HL-60/S4 (cell line): ENCODE data around the gene CDHR5.

Experiments used
- in situ Hi-C: fragments of 300-500 bp; cut with MboI; formaldehyde crosslinking; loops from 2 replicates; pipeline ENCODE4 v1.14.3; 2022; ENCODE audit warnings: low sequenced_read_pairs

The CDHR5 gene

DNA sequence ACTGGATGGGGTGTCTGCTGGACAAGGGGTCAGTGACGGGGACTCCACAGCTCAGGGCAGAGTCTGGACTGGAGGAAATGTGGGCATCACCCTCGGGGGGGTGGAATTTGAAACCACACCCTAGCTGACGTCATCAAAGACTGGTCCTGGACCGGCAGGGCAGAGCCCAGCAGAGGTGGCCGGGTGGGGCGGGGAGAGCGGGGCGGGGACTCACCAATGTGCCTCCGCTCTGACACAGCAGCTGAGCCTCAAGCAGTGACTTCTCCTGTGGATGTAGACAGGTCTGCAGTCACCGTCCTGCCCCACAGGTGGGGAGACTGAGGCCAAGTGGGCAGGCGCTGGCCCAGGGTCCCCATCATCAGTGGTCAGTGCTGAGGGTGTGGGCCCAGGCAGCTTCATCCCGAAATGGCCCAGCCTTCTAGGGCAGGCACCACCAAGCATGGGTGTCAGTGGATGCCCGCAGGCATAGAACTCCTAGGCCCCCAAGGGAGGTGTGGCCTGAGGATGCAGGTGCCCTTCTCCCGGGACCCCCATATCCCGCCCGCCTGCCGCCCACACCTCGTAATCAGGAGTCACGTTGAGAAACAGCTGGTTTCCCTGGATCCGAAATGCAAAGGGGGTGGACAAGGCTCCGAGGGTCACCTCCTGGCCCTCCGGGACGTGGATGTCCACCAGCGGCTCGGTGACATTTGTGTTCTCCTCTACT, 603 bp downstream of the CDHR5 start:
- in situ Hi-C loops, result no loop called here

DNA sequence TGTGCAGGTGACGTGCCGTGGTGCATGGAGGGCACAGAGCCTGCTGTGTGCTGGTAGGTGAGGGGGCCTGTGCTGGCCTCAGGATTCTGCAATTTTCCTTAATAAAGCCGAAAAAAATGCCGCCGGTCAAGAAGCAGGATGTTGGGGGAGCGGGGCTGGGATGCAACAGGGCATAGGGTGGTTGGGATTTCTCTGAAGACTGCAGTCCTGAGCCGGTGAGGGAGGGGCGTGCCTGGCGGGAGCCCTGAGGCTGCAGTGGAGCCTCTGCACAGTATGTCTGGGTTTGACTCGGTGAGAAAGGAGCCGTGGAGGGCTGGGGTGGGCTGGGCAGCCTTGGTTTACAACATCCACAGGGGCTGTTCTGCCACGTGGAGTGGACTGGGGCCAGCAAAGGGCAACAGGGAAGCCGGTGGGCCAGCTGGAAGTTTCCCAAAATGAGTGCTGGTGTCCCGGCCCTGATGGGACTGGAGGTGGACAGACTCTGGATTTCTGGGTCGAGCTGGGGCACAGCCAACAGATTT, 1.3 kb downstream of the CDHR5 start:
- in situ Hi-C loops, result no loop called here

DNA sequence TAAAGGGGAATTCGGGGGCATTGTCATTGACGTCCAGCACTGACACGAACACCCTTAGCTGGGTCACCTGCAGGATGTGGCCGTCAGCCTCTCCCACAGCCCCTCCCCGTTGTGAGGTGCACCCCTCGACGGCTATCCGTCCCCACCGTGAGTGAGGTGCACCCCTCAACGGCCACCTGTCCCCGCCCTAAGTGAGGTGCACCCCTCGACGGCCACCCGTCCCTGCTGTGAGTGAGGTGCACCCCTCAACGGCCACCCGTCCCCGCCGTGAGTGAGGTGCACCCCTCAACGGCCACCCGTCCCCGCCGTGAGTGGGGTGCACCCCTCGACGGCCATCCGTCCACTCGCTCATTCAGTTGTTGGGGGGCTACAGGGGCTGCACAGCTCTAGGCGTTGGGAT, 2.9 kb downstream of the CDHR5 start:
- in situ Hi-C loops, result no loop called here

DNA sequence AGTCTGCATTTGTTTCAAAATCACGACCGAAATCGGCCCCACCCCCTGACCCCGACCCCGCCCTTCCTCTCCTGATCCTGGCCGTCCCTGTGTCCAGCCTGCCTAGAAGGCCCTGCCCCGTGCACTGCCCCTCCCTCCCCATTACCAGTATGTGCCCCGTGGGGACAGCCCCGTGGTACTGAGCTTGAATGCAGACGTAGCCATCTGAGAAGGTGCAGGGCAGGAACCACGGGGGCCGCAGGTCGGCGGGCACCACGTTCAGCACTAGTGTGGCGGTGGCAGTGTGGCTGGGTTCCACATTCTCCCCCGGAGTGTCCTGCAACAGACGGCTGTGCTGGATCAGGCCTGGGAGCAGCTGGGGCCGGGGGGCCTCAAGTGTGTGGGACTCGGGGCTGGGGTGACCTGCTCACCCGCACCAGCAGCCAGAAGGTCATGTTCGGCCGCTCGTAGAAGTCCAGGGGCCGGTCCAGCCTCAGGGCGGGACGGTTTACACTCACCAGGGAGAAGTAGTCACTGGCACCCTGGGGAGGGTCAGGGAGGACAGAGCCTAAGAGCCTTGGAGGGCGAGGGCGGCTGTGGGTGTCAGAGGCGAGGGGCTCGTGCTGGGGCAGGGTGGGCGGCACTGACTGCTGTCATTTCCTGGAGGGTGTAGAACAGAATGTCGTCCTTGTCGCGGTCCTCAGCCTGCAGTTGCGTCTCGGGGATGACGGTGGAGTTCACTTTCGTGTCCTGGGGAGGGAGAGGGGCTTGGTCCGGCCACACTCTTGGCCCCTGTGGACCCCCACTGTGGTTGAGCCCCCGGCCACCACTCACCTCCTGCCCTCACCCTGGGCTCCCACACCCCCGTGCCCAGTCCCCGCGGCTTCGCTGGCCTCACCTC, 3.6 kb downstream of the CDHR5 start:
- in situ Hi-C loops, result no loop called here

DNA sequence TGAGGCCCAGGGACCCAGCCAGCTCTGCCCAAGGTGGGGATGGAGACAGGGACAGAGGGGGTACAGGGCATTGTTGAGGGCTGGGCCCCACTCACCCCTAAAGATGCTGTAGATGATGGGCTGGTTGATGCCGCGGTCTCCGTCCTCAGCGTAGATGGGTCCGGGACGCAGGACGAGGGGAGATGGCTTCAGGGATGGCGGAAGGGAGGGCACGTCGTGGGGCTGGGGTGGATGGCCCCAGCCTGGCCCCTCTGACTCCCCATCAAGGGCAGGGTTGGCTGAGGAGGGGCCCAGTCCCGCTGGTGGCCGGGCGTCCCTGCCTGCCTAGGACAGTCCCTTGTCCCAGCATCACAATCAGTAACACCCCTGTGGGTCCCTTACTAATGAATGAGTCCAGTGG, 4.6 kb downstream of the CDHR5 start:
- in situ Hi-C loops, result no loop called here

DNA sequence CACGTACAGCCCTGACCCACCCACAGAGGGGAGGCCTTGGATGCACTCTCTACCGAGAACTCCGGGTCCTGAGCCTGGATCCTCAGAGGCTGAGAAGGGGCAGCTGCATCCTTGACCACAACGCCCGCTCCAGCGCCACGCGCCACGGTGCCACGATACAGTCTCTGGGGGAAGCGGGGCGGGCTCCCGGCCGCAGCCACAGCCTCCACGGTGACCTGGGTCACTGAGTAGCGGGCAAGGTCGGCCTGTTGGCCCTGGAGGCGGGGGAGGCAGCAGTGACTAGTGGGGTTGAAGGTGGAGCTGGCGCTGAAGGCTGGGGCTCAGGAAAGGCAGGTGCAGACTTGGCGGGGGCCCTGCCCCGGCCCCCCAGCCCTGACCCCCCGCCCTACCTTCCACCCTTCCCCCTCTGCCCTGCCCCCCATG, 5.1 kb downstream of the CDHR5 start:
- in situ Hi-C loops, result no loop called here

DNA sequence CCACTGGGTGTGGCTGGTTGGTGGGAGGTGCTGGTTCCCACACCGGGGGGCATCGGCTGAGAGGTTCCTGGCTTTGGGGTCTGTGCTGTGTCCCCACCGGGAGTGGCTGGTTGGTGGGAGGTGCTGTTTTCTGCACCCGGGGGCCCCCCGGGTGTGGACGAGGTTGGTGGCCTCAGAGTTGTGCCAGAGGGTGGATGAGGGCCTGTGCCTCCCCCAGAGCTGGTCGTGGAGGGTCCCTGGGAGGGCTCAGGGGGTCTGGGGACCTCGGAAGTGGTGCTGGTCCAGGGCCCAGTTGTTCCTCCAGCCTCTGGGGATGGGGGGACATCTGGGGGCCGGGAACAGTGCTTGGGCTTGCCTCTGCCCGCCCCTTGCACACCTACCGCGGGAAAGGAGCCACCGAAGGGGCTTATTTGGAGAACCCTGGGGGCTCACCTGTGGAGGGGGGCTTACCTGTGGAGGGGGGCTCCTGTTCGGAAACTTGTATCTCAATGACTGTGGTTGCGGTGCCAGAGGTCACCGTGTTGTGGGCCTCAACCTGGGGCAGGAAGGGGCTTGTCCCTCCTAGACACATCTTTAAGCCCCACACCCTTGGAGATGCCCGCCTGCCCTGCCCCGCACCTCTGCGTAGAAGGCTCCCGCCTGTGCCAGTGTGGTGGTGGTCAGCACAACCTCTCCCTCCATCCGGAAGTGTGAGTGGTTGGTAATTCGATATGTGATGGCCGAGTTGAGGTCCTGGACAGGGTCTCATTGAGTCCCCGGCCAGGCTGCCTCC, 5.7 kb downstream of the CDHR5 start:
- in situ Hi-C loops, result no loop called here

DNA sequence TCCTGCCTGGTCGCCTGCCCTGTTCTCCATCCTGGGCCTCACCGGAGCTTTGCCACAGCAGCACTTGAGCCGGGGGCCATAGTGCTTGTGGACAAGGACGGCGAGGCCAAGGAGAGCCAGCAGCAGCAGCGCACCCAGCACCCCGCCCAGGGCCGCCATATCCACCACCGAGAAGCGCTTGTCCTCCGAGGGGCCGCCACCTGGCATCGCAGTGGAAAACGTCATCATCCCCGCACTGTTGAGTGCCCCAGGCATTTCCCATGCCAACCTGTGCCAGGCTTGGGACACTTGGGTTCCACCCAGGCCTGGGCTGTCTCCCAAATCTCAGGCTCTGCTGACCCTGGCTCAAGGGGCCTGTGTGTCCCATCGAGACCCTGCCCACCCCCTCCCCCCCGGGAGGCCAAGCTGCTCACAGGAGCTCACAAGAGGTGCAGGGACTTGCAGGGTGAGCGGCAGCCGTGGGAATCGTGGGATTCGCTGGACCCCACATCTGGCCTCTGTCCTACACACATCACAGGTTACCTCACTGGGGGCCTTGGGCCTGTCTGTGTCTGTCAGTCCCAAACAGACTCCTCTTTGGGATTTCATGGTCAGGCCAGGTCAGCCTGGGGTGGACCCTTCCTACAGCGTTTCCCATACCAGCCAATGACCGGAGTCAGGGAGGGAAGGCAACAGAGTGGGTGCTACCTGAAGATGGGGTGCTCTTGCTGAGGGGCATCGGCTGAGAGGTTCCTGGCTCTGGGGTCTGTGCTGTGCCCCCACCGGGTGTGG, 6.7 kb downstream of the CDHR5 start:
- in situ Hi-C loops, result no loop called here

DNA sequence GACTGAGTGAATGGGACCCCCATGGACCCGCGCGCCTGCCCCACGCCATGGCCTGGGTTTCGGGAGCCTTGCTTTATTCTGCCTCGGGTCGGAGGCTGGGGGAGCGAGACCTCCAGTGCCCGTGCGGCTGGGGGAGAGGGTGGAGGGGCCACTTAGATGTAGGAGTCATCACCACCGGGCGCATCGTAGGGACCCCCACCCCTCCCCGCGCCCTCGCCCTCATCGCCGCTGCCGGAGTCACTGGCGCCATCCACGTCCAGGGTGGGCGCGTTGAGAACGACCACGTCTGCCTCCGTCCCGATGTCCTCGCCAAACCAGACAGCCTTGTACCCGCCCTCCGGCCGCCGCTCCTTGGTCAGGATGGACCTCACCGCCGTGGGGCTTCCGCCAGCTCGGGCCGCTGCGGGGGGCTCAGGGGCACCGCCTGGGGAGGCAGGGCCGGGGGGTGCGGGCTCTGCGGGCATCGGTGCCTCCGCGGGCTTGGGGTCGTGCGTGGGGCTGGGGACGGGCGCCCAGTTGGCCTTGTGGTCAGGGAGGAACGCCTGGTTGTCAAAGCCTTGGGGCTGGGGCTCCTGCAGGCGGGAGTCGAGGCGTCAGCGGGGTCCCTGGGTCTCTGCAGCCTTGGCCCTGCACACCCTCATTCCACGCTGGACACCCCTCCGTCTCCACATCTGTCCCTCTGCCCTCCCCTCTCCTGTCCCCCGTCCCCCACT, 7.4 kb downstream of the CDHR5 start:
- in situ Hi-C loops, result no loop called here

DNA sequence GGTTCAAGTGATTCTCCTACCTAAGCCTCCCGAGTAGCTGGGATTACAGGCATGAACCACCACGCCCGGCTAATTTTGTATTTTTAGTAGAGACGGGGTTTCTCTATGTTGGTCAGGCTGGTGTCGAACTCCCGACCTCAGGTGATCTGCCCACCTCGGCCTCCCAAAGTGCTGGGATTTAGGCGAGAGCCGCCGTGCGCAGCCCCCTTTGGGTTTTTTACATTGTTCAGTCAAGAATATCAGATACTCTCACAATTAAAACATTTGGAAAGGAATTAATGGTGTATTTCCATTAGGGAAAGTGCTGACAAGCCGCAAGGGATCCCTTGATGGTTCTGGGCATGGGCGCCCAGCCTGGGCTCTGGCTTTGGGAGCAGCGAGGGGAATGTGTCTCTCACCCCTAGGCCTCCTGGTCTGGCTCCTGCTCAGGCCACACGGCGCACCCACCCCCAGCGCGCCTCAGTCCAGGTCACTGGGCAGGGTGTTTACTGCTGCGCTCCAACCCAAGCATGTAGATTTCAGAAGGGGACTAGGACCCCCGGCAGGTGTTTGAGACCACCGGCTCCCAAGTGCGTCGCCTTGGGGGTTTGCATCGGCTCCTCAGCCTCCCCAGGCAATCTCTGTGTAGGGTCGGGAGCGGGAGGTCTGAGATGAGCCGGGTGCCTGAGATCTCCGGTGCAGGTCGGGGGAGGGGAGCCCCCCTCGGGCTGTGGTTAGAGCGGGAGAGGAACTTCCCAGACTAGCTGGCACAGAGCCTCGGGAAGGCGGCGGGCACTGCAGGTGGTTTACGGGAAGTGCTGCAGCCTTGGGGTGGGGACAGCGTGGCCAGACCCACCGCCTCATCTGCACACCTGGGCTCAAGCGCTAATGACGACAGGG, 8.2 kb downstream of the CDHR5 start:
- in situ Hi-C loops, result no loop called here

DNA sequence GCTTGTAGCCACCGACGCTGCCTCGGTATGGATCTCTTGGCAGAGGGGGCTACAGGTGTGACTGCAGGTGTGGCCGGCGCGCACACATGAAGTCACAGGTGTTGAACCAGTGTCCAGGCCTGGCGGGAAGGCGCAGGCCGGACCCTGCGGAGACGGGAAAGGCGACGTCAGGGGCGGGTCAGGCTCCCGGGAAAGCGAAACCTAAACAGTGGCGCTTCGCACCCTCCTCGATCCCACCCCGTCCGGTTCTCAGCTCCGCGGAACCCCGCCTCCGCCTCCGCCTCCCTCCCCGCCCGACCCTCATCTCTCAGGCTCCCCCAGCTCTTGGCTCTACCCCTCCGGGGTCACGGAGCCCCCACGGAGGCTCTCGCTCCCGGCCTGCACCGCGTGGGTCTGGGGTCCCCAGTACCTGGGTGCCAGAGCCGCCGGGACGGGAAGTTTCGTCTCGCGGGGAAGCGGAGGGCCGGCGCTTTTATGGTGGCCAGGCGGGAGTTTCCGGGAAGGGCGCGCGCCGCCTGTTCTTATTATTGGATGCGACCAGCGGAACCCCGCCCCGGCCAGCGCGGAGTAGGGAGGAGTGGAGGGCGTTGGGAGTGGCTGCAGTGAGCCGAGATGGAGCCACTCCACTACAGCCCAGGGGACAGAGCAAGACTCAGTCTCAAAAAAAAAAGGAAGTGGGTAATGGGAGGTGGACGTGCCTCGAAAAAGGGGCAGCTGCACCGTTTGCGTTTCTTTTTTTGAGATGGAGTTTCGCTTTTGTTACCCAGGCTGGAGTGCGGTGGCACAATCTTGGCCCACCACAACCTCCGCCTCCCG, 9.0 kb downstream of the CDHR5 start, which contains the start of gene IRF7:
TSS of gene IRF7 (minus strand) at position 447 of the 816 bp plus-strand sequence. CDS start 586 bp downstream, outside the sequence.
- in situ Hi-C loops, result no loop called here

DNA sequence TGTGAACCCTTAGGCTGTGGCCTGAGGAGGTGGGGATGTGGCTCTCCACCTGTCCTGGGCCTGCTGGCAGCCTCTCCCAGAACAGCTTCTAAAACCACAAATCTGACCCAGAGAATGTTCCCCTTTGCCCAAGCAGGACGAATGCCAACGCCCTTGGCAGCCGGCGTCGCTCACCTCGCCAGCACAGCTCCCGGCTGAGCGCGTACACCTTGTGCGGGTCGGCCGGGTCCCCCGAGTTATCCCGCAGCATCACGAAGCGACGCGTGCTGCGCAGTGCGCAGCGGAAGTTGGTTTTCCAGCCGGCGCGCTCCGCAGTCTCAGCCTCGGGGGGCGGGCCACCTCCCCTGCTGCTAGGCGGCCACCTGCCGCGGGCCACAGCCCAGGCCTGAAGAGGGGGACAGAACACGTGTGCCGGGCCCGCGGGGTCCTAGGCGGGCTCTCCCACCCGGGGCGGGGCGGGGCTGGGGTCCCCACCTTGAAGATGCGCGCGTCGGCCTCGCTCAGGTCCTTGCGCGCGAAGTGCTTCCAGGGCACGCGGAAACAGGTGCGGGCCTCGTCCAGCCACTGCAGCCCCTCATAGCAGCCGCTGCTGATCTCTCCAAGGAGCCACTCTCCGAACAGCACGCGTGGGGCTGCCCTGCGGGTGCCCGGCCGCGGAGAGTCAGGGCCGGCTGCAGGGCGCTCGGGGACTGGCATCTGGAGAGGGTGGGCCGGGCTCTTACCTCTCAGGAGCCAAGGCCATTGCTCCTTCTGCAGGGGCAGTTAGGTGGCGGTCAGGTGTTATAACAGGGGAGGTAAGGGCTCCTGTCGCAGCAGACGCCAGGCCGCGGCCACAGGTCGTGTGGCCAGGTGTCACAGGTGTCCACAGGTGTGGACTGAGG, 9.9 kb downstream of the CDHR5 start:
- in situ Hi-C loops, result no loop called here

DNA sequence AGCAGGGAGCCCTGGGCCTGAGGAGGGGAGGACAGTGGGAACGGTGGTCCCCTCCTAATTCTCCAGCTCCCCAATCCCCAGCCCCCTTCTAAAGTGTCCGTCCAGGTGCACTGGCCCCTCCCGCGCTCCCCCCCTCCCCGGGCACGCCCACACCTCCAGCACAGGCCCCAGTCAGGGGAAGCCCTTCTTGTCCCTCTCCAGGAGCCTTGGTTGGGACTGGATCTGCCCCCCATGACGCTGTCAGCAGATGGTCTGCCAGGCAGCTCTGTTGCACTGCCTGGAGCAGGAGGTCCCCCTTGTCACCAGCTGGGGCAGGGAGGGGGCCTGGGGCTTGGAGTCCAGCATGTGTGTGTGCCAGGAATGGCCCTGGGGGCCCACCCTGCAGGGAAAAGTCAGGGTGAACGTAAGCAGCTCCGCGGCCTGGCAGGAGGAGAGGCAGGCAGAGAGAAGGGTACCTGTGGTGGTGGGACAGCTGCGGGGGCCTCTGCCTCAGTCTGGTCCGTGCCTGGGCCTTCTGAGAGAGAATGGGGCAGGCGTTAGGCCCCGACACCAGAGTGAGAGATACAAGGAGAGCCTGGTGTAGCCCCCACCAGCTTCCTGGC, 10.6 kb downstream of the CDHR5 start:
- in situ Hi-C loops, result no loop called here

DNA sequence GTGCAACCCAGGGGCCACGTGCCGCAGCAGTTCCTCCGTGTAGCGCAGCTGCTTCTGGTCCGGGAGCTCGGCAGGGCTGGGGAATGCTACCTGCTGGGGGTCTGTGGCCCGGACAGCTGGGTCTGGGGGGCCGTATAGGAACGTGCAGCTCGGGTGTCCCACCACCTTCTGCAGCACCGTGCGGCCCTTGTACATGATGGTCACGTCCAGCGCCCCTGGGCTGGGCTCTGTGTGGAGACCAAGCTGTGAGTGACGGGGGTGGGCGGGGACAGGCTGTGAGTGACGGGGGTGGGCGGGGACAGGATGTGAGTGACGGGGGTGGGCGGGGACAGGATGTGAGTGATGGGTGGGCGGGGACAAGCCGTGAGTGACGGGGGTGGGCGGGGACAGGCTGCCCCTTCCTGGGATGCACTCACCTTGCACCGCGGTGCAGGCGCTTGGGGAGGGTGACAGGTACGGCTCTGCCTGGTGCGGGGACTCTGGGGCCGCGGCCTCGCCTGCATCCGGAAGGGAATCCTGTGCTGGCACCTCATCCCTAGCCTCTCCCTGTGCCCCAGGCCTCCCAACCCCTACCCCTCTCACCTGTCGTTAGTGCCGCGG, 11.3 kb downstream of the CDHR5 start:
- in situ Hi-C loops, result no loop called here

DNA sequence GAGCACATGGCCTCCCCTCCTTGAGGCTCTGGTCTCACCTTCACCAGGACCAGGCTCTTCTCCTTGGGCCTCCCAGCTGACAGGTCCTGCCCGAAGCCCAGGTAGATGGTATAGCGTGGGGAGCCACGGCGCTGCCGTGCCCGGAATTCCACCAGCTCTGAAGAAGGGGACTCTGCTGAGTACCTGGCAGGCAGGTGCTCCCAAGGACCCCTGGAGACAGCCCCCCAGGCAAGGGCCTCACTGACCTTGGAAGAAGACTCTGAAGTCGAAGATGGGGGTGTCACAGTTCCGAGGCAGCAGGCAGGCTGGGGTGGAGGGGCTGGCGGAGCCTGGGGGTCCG, 11.8 kb downstream of the CDHR5 start:
- in situ Hi-C loops, result no loop called here

DNA sequence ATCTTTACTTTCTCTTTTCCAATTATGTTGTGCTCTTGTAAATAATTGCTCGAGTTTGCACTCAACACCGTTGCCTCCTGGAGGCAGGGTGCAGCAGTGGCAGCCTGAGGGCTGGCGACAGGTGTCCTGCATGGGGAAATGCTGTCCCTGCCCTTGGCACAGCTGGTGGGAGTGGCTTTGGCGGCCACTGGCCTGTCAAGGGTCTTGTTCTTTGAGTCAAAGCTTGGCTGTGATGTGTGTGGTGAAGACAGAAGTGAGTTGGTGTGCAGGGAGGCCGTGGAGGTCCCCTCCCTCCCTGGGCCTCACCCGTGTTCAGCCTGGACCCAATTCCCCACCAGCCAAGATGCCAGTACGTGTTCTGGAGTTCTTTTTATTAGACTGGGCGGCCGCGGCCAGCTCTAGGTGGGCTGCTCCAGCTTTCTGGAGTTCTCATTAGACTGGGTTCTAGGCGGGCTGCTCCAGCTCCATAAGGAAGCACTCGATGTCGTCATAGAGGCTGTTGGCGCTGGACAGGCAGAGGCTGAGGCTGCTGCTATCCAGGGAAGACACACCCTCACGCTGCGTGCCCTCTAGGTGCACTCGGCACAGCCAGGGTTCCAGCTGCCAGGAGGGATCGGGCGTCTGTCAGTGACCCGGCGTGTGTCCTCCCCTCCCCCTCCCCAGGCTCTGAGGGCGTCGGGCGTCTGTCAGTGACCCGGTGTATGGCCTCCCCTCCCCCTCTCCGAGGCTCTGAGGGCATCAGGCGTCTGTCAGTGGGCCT, 12.4 kb downstream of the CDHR5 start:
- in situ Hi-C loops, result no loop called here
